Measurements from ENCODE around the gene ZFHX2.

The ZFHX2 gene

GRCh38 chr14:23559926-23560520 lies 8.5 kb upstream of the ZFHX2 start:
- no peak for DNase-seq (ENCODE audit: low spot score)

DNA sequence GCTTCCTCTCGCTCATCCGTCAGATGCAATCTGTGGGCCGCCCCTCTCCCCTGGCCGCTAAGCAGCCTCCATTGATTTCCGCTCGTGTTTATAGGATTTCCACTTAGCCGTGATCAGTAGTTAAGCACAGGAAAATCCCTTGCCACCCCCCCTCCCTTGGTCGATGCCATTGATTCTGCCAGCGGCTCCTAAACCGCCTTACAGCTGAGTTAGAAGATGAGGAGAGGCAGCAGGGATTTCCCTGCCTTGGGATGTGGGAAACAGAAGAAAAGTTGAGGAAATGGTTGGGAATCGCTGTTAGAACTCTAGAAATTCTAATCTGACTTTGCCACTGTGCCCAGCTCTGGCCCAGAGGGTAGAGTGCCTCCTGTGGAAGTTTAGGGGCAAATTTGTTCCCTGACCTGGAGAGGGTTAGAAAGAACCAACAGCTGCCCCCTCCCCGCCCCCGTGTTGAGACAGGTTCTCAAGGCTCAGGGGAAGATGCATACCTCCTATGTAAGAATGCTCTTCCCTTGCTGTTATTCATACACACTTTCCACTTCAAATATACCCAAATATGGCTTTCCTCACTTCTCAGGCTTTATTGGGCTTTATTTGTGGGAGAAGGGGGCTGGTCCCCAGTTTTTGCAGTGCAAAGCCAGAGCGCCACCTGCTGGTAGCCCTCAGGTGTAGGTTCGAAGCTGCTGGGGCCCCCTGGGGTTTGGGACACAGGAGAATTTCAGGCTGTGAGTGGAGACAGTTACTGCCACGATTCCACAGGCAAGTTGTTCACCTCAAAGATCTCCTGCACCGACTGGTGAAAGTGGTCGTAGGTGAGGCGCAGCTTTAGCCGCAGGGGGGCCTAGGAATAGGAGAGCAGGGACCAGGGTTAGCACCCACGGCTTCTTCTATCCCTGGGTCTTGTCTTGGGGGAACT lies 7.7 kb upstream of the ZFHX2 start:
- DNase-seq (ENCODE audit: low spot score): peak; percentile 75

DNA sequence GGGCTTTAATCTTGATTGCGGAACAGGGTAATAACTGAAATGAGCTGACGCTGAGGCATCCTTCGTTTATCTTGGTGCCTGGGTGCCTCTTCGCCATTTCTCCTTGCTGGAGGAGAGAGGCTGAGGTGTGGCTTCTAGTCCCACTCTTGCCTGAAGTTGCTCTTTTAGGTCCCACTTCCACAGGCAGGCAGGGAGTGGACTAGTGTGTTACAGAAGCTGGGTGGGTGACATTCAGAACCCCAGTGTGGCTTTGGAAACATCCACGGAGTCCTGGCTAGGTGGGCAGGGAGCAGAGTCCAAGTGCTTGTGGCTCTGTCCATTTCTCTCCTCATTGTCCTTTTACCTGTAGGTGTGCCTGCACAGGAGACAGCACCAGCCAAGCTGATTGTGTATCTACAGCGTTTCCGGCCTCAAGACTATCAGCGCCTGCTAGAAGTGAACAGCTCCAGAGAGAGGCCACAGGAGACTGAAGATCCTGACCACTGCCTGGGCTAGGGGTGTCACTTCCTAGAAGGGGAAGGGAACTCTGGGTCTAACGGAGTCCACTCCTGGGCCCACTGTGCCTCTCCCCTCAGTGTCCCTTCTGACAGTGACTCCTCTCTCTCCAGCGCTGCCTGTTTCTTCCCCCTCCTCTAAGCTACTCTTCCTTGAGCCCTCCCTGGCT lies 6.9 kb upstream of the ZFHX2 start:
- no peak for DNase-seq (ENCODE audit: low spot score)

DNA sequence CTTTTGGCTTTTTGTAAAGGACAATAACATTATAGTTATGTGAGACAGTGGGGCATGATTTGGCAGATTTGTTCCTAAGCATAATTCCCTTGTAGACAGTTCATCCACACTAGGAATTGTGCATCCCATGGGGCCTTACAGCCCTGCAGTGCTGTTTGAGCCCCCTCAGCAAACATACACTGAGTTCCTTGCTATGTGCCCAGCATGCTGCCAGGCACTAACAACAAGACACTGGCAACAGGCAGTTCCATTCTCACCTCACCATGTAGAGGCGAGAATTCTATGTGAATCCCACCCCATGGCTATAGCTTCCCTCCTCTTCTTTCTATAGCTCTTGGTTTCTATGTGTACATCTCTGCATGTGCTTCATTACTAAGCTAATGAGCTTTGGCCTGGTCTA lies 6.4 kb upstream of the ZFHX2 start:
- no peak for DNase-seq (ENCODE audit: low spot score)

- no peak for DNase-seq (ENCODE audit: low spot score)
These were observed 6.0 kb upstream of the ZFHX2 start for GRCh38 chr14:23557521-23557920.

- no peak for DNase-seq (ENCODE audit: low spot score)
These were observed 5.3 kb upstream of the ZFHX2 start for GRCh38 chr14:23556700-23557440.

DNA sequence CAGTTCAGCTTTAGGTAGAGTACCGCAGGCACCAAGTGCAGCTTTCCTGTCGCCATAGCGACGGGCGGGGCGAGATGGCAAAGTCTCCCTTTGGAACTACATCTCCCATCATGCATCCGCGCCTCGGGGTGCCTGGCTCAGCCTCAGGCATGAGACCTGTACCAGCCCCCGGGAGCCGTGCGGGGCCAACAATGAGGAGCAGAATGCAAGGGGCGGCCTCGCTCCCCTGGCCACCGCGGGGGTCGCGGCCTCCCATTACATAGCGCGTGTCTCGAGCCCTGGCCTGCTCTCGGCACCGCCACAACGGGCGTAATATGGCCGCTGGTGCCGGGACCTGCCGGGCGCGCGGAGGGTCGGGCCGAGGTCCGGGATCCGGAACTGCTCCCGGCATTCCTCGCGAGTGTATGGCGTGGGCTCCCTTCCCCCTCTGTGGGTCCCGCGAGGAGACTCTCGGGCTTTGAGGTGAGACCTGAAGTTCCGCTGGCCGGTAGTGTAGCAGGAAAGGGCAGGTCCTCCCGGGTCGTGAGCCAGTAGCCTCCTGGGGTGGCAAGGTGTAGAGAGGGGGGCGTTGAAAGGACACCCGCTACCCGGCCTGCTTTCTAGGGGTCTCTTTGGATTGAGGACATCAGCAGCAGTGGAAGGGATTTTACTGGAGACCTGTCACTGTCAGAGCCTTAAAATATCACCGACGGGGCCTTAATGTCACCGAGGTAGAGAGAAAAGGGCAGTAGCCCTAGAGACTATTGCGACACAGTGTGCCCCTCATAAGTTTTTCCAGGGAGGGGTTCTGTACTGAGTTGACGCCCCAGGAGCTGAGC lies 4.5 kb upstream of the ZFHX2 start, which contains the start of gene THTPA:
Gene THTPA (plus strand): TSS at position 390 of the 818 bp plus-strand sequence. CDS start 487 bp downstream, outside the sequence.
- peak; percentile 93 for DNase-seq (ENCODE audit: low spot score)

GRCh38 chr14:23555533-23555881 lies 3.9 kb upstream of the ZFHX2 start:
- no peak for DNase-seq (ENCODE audit: low spot score)

- DNase-seq (ENCODE audit: low spot score): no peak
These were observed 726 bp downstream of the ZFHX2 start for GRCh38 chr14:23550812-23551265.

DNA sequence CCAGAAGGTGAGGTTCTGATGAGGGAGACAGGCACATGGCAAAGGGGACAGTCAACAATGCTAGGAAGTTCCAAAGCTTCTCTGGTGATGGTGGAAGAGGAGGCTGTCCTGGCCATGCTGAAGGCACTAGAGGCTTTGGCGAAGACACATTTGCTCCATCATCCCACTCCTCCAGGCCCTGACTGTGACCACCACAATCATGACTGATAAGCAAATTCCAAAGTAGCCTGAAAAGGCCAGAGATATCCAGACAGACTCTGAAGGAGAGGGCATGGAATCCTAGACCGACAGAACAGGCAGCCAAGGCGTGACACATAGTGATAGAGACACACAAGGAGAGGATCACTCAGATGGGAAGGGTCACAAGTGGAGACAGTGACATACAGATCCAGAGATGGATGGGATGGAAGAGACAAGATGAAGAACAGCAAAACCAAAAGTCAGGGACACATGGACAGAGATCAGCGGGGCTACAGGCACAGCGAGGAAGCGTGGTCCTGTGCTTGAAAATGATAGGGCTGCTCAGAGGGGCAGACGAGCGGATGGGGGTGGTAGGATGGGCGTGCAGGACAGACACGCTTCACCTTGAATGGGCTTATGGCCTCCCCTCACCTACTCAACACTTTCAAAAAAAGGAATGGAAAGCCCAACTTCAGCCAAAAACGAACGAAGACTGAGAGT lies 1.3 kb downstream of the ZFHX2 start:
- DNase-seq (ENCODE audit: low spot score): no peak

GRCh38 chr14:23548351-23549318 lies 2.9 kb downstream of the ZFHX2 start:
- DNase-seq (ENCODE audit: low spot score): no peak

- no peak for DNase-seq (ENCODE audit: low spot score)
These were observed 3.6 kb downstream of the ZFHX2 start for GRCh38 chr14:23547924-23548323.

DNA sequence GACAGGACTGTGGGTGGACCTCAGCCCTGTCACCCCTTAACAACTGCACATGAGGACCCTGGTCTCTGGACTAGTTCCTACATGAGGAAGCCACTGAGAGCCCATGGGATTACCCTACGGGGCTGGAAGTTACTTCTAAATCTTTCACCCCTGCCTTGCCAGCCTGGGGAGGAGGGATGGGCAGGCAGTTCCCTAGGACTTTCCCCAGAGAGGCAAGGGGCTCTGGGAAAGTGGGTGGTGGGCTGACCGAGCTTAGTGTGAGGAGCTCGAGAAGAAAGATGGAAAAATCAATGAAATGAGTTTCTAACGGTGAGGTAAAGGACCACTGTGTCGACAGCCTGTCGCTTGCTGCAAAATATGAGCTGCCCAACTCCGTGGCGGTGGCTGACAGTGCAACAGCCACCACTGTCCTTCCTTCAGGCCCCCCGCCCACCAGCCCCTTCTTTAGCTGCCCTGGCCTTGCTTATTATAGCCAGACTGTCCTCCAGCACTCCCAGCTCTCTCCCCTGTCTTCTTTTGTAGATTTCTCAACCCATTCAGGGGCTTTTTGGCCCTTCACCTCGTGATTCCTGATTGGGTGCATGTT lies 5.0 kb downstream of the ZFHX2 start:
- no peak for DNase-seq (ENCODE audit: low spot score)

DNA sequence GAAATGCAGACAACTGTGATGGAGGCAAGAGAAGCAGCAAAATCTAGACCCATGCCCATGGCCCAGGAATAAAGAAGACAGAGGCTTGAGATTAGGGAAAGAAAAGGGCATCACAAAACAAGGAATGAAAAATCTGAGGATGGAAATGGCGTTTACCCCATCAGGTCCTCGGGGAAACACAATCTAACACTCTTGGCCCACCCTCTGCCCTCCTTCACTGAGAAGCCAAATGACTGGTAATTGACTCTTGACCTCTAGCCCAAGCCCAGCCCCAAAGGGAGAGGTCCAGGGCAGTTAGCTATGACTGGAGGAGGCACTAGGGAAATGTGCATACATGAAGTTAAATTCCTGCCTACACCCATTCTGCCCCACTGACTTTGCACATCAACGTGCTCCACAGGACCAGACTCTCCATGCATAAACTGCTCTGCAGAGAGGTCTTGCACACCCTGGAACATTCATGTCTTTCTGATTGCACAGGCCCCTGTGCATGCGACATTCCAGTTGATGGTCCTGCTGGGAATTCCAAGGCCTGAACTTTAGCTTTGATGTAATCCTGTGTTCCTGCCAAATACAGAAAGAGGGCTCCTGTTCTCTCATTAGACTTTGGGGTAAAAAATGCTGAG lies 5.7 kb downstream of the ZFHX2 start:
- DNase-seq (ENCODE audit: low spot score): no peak

DNA sequence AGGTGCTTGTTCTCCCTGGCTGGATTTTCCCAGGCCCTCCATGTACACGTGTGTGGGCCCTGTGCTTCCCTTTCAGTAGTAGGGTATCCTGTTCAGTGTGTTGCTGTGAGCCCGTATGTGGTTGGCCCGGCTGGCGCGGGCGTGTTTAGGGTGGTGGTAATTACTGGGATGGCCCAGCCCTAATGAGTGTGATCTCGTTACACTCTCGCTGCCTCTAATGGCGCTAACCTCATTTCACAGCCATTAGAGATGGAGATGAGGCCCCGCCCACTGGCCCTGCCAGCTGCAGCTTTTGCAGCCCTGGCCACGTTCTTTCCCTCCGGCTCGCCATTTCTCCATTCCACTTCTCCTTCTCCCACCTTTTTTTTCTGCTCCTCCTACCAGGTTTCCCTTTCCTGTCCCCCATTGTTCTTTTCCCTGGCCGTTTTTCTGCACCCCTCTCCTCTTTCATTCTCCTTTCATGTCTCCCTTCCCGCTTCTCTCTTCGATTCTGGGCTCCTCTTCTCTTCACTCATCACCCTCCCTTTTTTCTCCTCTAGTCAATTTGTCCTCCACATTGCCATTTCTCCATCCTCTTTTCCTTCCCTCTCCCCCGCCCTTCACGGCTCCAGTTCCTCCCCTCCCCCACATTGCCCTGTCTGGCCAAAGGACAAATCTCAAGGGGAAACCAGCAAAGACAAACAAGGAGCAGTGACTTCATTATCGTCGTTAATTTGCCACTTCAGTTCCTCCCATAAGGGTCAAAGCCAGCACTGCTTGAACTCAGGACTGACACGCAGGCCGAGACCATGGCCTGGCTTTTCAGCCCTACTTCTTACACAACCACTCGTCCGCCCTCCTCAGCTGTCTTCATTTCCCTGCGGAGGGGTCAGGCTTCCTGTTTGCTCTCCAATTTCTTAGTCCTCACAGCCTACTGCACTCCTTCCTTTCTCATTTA lies 6.8 kb downstream of the ZFHX2 start:
- DNase-seq (ENCODE audit: low spot score): no peak

DNA sequence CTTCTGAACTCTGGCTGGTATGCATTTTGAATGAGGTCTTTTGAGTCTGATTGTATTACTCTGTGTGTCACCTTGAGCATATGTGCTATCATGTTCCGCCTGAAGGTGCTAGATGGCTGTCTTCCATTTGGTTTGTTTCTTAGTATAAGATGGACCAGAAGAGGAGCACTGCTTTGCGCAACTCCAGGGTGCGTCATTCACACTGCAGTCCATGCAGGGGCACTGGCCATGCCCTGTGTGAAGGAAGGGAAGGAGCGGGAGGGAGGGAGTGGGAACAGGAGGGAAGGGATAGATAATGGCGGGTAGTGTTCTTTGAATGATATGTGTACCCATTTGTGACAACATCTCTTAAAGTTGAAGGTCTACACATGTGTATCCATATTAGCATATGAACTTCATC lies 8.2 kb downstream of the ZFHX2 start:
- DNase-seq (ENCODE audit: low spot score): no peak

DNA sequence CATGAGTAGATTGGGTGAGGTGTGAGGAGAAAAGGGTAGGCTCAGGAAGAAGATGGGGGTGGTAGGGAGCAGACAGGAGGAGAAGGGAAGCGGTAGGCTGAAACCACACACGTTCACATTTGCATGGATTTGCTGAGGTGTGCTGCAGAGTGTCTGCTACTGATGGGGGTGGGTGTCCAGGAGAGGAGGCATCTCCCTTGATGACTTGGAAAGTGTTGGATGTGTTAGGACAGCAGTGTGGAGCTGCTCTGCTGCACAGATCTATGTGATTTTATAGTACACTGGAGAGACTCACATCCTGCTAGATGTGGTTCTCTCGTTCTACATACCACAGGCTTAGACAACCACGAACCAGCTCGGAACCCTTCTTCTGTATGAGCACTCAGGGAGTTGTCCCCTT lies 9.3 kb downstream of the ZFHX2 start:
- DNase-seq (ENCODE audit: low spot score): no peak

DNA sequence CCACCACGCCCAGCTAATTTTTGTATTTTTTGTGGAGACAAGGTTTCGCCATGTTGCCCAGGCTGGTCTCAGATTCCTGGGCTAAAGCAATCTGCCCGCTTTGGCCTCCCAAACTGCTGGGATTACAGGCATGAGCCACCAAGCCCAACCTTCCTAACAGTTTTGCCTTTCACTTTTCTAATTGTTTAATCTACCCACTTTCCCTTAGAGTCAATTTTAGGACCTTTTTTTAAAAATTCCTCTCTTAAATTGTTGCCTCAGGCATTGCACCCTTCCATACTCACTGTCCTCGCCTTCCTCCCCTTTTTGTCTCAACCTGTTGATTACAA lies 11.5 kb downstream of the ZFHX2 start:
- DNase-seq (ENCODE audit: low spot score): no peak

All from hematopoietic multipotent progenitor cell treated with erythropoietin and hydrocortisone succinate and interleukin-3 and kit ligand, for 17 days (in vitro differentiated cells).